GM19193 (cell line): ENCODE results near the gene ASTN2.

Experiments used
- POLR2A ChIP-seq: IDR thresholded peaks from 4 replicates; pipeline ENCODE4 v1.6.1; 2011; ENCODE audit not compliant: insufficient read depth, insufficient read length; ENCODE audit errors: extremely low read depth

Gene ASTN2

GRCh38 chr9:116411506-116411905 lies 1003.4 kb downstream of the ASTN2 start:
- TF ChIP-seq POLR2A, result no peak

GRCh38 chr9:116409638-116410037 lies 1005.2 kb downstream of the ASTN2 start:
- no peak for TF ChIP-seq POLR2A

GRCh38 chr9:116409129-116409528 lies 1005.7 kb downstream of the ASTN2 start:
- TF ChIP-seq POLR2A, result no peak

GRCh38 chr9:116406469-116406868 lies 1008.4 kb downstream of the ASTN2 start:
- no peak for TF ChIP-seq POLR2A

GRCh38 chr9:116405321-116405720 lies 1009.5 kb downstream of the ASTN2 start:
- no peak for TF ChIP-seq POLR2A

GRCh38 chr9:116404228-116404627 lies 1010.6 kb downstream of the ASTN2 start:
- no peak for TF ChIP-seq POLR2A

GRCh38 chr9:116403171-116403570 lies 1011.7 kb downstream of the ASTN2 start:
- TF ChIP-seq POLR2A, result no peak

GRCh38 chr9:116395699-116396037 lies 1019.2 kb downstream of the ASTN2 start:
- TF ChIP-seq POLR2A, result no peak

- no peak for TF ChIP-seq POLR2A
Measured at GRCh38 chr9:116394894-116395698, 1019.8 kb downstream of the ASTN2 start.

- no peak for TF ChIP-seq POLR2A
Measured at GRCh38 chr9:116394070-116394469, 1020.8 kb downstream of the ASTN2 start.

- no peak for TF ChIP-seq POLR2A
Measured at GRCh38 chr9:116393198-116393597, 1021.7 kb downstream of the ASTN2 start.

GRCh38 chr9:116391306-116391900 lies 1023.5 kb downstream of the ASTN2 start:
- TF ChIP-seq POLR2A, result no peak

- TF ChIP-seq POLR2A, result no peak
Measured at GRCh38 chr9:116390303-116391228, 1024.3 kb downstream of the ASTN2 start.

GRCh38 chr9:116389541-116390302 lies 1025.1 kb downstream of the ASTN2 start:
- no peak for TF ChIP-seq POLR2A
